GM21723 (cell line): ENCODE data around the gene NRSN1.
"Not testable (repeated sequence)": the region's sequence is repeated elsewhere in the genome, so short reads cannot be mapped to it uniquely, and the experiment has no call there.

Experiments
- ATAC-seq: cut with Tn5 transposase; IDR thresholded peaks from one replicate; pipeline ENCODE4 v1.9.1; 2021; ENCODE audit warnings: mild to moderate bottlenecking, moderate library complexity; ENCODE audit not compliant: unreplicated experiment

NRSN1 gene

GRCh38 chr6:24140591-24140990 lies 14.6 kb downstream of the NRSN1 start:
- no peak for ATAC-seq

DNA sequence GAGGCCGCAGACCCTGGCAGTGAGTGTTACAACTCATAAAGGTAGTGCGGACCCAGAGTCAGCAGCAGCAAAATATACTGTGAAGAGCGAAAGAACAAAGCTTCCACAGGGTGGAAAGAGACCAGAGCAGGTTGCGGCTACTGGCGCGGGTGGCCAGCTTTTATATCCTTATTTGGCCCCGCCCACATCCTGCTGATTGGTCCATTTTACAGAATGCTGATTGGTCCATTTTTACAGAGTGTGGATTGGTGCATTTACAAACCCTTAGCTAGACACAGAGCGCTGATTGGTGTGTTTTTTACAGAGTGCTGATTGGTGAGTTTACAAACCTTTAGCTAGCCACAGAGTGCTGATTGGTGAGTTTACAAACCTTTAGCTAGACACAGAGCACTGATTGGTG lies 16.7 kb downstream of the NRSN1 start:
- ATAC-seq: not testable (repeated sequence)

DNA sequence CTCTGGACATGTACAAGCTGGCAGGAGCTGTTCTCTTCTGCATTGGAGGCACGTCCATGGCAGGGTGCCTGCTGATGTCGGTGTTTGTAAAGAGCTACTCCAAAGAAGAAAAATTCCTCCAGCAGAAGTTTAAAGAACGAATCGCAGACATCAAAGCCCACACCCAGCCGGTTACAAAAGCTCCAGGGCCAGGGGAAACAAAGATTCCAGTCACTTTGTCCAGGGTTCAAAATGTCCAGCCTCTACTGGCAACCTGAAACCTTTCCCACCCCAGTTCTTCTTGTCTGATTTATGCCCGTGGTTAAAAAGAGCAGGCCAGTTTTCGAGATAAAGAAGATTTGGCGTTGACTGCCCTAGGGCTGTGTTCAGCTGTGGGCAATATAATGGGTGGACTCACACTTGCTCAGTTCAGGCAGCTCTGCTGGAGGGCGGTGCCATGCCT lies 19.7 kb downstream of the NRSN1 start:
- no peak for ATAC-seq

DNA sequence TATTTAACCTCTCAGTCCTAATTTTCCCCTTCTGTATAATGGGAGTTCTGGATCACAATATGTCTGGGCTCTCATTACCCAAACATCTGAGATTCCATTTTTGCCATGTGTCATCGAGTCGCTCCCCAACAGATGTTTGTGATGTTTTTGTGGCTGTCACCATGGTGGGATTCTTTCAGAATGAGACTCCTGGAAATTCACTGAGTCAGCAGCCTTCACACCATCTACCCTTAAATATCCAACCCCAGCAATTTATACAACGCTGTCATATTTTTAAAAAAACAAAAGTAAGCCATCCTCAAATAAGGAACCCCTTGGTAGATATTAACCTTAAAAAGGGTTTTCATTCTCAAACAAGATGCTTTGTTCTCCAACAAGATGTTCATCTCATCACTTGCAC lies 20.9 kb downstream of the NRSN1 start:
- no peak for ATAC-seq

- ATAC-seq: no peak
Observed at GRCh38 chr6:24147511-24148153, 21.6 kb downstream of the NRSN1 start.

DNA sequence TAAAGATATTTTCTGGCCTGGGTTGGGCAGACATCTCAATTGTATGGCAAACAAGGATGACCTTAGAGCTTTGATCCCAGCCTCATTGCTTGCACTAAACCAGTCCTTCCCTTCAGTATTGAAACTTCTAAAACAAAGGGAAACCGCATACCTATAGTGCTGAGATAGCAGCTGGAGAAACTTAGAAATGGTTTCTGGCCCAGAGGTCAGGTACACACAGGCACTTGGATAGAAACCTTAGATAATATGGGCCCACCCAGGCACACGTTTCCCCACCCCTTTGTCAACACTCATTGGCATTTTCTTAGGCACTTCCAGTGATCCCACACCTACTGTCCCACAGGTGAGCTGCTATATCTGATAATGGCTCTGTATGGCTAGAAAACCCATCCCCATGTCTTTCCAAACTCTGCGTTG lies 22.1 kb downstream of the NRSN1 start:
- ATAC-seq: no peak

DNA sequence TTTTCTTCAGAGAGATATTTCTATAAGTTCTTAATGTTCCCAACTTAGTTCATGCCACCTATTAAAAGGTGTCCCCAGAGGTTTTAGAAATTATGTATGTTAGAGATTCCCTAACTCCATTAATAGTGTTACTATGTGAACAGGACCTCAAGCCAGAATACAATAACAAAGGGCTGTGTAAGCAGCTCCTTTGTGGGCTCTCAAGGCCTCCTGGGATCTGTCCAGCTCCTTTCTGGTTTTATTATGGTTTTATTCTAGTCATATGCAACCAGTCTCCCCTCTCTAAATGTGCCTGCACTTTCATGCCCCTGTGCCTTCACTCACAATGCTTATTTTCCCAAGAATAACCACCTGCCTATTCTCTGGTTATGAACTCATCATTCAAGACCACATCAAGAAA lies 22.7 kb downstream of the NRSN1 start:
- ATAC-seq: no peak

DNA sequence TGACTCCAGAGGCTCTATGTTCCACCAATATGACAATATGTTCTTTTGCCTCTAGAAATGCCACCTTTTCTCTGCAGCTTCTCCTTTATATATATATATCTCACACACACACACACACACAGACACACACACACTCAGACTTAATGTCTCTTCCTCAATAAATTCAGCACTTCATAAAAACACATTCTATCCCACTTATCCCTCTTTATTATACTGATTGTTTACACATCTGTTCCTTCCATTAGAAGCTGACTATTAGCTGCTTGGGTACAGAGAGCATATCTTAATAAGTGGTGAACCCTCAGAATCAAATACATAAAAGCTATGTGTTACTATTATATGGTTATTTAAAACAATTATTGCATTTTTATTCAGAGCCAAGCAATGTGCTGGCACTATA lies 23.3 kb downstream of the NRSN1 start:
- no peak for ATAC-seq

- no peak for ATAC-seq
Observed at GRCh38 chr6:24149836-24150235, 23.8 kb downstream of the NRSN1 start.

DNA sequence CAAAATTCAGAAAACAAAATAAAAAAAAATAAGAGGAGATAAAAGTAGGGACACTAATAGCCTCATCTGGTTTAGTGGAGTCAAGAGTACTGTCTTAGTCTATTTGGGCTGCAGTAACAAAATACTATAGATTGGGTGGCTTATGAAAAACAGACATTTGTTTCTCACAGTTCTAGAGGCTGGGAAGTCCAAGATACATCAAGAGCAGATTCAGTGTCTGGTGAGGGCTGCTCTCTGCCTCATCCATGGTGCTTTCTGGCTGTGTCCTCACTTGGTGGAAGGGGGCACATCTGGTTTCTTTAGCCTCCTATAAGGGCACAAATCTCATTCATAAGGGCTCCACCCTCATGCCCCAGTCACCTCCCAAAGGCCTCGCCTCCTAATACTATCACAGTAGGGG lies 26.0 kb downstream of the NRSN1 start:
- ATAC-seq: no peak

DNA sequence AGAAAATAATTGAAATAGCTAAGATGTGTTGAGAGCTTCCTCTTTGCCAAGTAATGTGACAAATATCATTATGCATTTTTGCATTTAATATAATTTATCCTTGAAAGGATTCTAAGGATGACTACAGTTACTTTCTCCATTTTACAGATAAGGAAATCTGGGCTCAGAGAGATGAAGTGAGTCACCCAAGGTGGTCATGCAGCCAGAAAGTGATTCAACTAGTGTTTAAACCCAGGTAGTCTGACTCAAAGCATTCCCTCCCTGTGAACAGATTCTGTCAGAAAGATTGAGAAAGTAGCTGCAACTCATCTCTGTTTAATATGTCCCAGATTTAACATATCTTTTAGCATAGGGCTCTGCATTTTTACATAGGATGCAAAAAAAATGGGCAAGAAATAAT lies 28.1 kb downstream of the NRSN1 start:
- ATAC-seq: no peak

DNA sequence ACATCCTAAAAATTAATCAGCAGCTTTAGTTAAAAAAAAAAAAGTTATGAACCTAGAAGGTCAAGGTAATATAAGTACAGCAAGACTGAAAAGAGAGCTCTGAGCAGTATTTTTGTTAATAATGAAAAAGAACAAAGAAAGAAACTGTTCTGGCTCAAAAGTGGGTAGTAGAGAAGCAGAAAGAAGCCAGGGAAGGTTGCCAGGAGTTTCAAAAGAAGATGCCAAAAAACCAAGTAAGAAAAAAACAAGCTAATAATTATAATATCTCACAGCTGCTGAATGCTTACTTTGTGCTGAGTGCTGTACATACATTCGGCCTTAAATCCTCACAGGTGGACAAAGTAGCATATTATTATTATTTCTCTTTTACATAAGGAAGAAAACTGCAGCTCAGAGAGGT lies 31.9 kb downstream of the NRSN1 start:
- ATAC-seq: no peak

DNA sequence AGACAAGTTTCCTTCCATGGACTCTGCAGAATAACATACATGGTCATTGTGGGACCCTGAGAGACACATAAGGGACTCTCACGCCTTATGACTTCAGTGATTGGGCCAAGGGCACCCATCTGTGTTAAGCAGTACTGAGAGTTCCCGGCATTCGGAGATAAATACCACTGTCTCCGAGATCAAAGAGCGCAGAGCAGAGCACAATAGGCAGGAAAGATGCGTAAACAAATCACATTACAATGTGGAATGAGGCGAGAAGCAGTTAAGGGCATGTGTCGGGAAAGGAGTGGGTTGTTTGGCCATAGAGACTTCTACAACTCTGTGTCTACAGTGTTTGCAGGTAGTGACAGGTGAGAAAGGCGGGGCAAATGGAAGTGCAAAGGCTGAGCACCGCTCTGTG lies 57.6 kb downstream of the NRSN1 start:
- no peak for ATAC-seq

DNA sequence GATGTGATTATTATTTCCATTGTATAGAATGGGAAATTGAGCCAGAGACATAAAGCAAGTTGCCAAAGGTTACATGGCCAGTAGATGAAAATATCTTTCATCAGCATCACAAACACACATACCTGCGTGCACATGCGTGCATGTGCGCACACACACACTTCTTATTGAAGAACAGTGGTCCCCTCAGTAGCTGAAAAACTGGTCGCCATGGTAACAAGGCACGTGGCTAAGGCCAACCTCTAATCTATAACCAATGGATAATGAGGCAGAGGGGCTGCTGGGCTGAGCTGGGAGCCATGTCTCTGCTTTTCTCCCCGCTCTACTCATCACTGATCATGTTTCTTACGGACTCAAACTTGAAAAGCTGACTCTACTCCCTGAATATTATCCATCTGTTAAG lies 60.3 kb downstream of the NRSN1 start:
- ATAC-seq: no peak

DNA sequence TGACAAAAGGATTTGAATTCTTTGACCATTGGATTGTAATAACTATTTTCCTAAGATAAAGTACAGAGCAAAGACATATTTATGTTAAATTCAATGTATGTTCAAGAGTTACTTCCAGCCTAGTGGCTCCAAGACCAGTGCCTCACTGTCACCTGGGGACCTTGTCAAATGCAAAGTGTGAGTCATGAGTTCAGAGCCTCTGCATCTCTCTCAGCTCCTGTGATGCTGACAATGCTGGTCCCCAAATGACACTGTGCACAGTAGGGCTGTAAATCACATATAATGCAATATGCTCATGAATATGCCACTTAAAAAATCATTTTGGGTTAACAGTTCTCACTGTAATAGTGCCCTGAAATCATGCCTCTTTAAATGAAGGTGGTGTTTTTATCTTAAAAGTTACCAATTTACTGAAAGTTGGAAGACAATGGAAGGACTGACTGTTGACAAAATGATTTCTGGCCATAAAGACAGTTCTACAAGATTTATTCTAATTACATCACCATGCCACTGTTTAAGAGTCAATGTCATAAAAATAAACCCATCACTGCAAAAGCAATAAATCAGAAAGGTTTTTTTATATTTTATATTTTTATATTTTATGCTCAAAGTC lies 62.1 kb downstream of the NRSN1 start:
- ATAC-seq: no peak

DNA sequence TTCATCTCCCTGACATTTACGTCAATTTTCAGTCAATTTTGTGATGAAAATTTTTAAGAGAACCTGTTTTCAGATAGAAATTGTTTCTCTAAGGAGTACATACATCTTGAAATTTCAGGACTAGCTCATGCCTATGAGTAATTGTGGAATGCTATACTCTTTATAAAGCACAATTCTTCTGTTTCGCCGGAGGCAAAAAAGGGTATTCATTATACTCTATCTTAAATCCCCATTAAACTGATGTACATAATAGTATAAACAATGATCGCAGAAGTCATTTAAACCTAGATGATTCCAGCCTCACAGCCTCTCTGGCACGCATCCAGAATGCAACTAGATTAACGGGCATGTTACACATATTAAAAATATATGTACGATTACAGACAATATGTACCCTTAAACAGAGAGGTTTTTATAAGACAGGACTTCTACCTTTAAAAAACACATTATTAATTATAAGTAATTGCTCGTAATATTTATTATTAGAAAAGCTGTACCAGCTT lies 62.6 kb downstream of the NRSN1 start:
- ATAC-seq: no peak

DNA sequence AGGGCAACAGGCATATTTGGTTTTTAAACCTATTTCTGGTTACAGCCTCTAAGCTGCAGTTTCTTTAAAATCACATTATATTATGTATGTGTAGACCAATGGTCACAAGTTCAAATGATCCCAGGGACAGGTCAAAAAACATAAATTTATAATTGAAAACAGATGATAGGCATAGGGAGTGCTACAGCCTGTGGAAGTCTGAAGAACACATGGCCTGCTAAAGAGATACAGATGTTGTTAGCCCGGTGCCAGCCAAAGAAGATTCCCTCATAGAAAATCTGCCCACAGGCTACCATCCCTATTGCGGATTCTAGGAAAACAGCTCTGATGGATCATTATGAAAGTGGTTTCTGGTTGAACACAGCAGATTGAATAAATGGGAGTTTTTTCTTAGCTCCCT lies 65.3 kb downstream of the NRSN1 start:
- ATAC-seq: no peak

DNA sequence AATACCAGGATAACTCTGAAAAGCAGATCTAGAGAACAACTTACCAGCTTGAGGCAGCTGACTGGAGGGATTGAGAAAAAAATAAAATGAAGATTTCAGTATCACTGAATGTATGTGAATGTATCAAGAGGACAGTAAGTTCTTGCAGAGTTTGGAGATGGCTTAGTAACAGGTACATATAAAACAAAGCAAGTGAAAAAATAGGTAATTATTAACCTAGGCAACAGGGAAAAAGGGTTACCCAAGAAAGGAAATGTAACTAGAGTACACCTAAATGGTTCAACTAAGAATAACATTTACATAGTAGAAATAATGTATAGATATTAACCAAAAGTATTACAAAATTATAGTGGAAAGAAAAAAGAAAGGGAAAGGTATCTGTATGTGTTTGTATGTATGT lies 67.3 kb downstream of the NRSN1 start:
- ATAC-seq: no peak

DNA sequence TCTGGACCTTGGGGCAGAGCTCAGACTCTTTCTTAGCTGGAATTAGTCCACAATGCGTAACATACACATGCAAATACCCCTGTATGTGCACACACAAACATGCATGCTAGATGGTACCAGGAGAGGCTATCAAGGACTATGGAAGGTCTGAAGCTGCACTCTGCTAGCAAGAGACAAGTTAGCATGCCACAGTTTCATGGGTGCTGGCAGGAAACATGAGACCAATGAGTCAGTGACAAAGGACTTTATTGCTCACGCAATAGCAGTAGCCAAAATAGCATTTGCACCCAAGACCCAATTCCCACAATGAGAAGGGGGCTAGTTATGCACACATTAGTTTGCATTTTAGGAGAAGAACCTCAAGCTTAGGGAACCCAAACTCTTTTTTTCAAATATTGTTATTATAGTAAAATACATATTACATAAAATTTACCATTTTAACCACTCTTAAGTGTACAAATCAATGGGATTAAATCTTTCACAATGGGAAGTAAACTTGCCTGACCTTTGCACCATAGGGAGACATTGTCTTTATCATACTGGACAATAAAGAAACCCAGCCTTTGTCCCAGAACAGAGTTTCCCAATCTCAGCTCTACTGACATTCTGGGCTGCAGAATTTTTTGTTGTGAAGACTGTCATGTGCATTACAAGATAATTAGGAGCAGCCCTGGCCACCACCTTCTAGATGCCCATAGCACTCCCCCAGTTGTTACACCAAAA lies 69.1 kb downstream of the NRSN1 start:
- ATAC-seq: no peak

GRCh38 chr6:24195836-24196597 lies 70.0 kb downstream of the NRSN1 start:
- no peak for ATAC-seq
